HepG2 (cell line): Measurements from ENCODE around the gene RGL3. TPM values are rescaled to one million over a fixed set of nuclear protein-coding genes. Genes with fewer than 3 reads are reported as not detected.

Experiments
- ERF ChIP-seq: IDR thresholded peaks from 2 replicates; pipeline ENCODE4 v1.6.1; 2018; ENCODE audit warnings: missing biosample characterization, missing genetic modification reagents
- ETV6 ChIP-seq: sonication (generic); formaldehyde crosslinking; conservative IDR thresholded peaks from 2 replicates; pipeline ENCODE4 v1.4.0; 2020; ENCODE audit warnings: missing genetic modification reagents
- GFI1 ChIP-seq: sonication (generic); formaldehyde crosslinking; IDR thresholded peaks from 2 replicates; pipeline ENCODE4 v1.5.0; 2020; ENCODE audit warnings: missing genetic modification reagents, mild to moderate bottlenecking, borderline replicate concordance
- HOXA3 ChIP-seq: sonication (generic); formaldehyde crosslinking; IDR thresholded peaks from 2 replicates; pipeline ENCODE4 v1.5.0; 2020; ENCODE audit warnings: missing genetic modification reagents
- HOXA5 ChIP-seq: sonication (generic); formaldehyde crosslinking; IDR thresholded peaks from 2 replicates; pipeline ENCODE4 v1.4.0; 2020; ENCODE audit warnings: missing genetic modification reagents
- KDM1A ChIP-seq: IDR thresholded peaks from 2 replicates; pipeline ENCODE4 v1.6.1; 2016; ENCODE audit warnings: missing compliant biosample characterization
- LBX2 ChIP-seq: sonication (generic); formaldehyde crosslinking; IDR thresholded peaks from 2 replicates; pipeline ENCODE4 v1.5.0; 2020; ENCODE audit warnings: missing genetic modification reagents, mild to moderate bottlenecking, borderline replicate concordance
- MXD3 ChIP-seq: IDR thresholded peaks from 2 replicates; pipeline ENCODE4 v1.6.1; 2016; ENCODE audit warnings: mild to moderate bottlenecking, missing biosample characterization, missing genetic modification reagents
- NFYB ChIP-seq: sonication (generic); formaldehyde crosslinking; IDR thresholded peaks from 2 replicates; pipeline ENCODE4 v1.4.0; 2020; ENCODE audit warnings: missing genetic modification reagents
- PITX1 ChIP-seq: sonication (generic); formaldehyde crosslinking; IDR thresholded peaks from 2 replicates; pipeline ENCODE4 v1.5.1; 2020; ENCODE audit warnings: mild to moderate bottlenecking, missing genetic modification reagents
- POLR2A ChIP-seq, 2 experiments: IDR thresholded peaks; 2 replicates each; pipeline ENCODE4 v1.6.1; 2011; ENCODE audit warnings: low read depth in 2 of 2, low read length in 2 of 2, mild to moderate bottlenecking in 1 of 2, moderate library complexity in 1 of 2; ENCODE audit not compliant: insufficient read depth in 1 of 2
- TBX3 ChIP-seq: fragments of 450-650 bp; IDR thresholded peaks from 2 replicates; pipeline ENCODE4 v1.6.1; 2017; ENCODE audit warnings: antibody characterized with exemption, mild to moderate bottlenecking, inconsistent platforms, borderline replicate concordance
- TEAD3 ChIP-seq: optimal IDR thresholded peaks from 2 replicates; pipeline ENCODE3; 2016; ENCODE audit warnings: borderline replicate concordance
- ZNF407 ChIP-seq: sonication (generic); formaldehyde crosslinking; IDR thresholded peaks from one replicate; pipeline ENCODE4 v1.5.1; 2020; ENCODE audit warnings: mild to moderate bottlenecking, missing genetic modification reagents; ENCODE audit errors: not compliant biosample characterization
- ZNF724P ChIP-seq: sonication (generic); formaldehyde crosslinking; IDR thresholded peaks from 2 replicates; pipeline ENCODE4 v1.8.0; 2022; ENCODE audit warnings: missing genetic modification reagents, borderline replicate concordance
- ZSCAN21 ChIP-seq: sonication (generic); formaldehyde crosslinking; IDR thresholded peaks from 2 replicates; pipeline ENCODE4 v1.8.0; 2022; ENCODE audit warnings: mild to moderate bottlenecking, missing genetic modification reagents, moderate library complexity, borderline replicate concordance
- polyA plus RNA-seq, 8 experiments: library from polyadenylated mRNA; depleted of rRNA in 3 of 8; stranded (reverse) in 7 of 8; unstranded in 1 of 8; fragments of >200 nt; fragmentation: Illumina TruSeq in 4 of 8; extraction: Trizol in 4 of 8; gene quantifications; 2 replicates each; pipeline versions ENCODE4 v1.2.1 to v1.2.3, GENCODE V29; 2011 to 2016; ENCODE audit warnings: low read depth in 4 of 8, missing spikeins in 1 of 8, mixed read lengths in 1 of 8; ENCODE audit not compliant: insufficient read depth in 1 of 8
- total RNA-seq, 5 experiments: library from RNA; depleted of rRNA; stranded (reverse); fragments of >200 nt; fragmentation: Illumina TruSeq; extraction: Trizol; gene quantifications; 2 replicates each; pipeline ENCODE4 v1.2.3, GENCODE V29; 2016; ENCODE audit warnings: low read depth in 1 of 5
- TF ChIP-seq, protein P1 (sequence below): sonication (generic); formaldehyde crosslinking; conservative IDR thresholded peaks from 2 replicates; pipeline ENCODE4 v1.5.0; 2020; ENCODE audit warnings: missing genetic modification reagents
- TF ChIP-seq, protein P2 (sequence below): conservative IDR thresholded peaks from 2 replicates; pipeline ENCODE4 v1.6.1; 2018; ENCODE audit warnings: missing genetic modification reagents

RGL3 gene
- total and polyA plus RNA-seq, 2 of the 13 experiments (the other 11 are each of a cell fraction or from before 2014, with no cell fraction given), result 4.2 to 7.6 TPM

- TF ChIP-seq HOXA5 (CRISPR knock-in tag), result 0 out of 2 replicates have a peak, but pooled peaks have one; percentile 53
- peak; percentile 78 for TF ChIP-seq ZNF407 (CRISPR knock-in tag)
- peak; percentile 58 for TF ChIP-seq TEAD3 (CRISPR knock-in tag)
- TF ChIP-seq, protein P1, sequence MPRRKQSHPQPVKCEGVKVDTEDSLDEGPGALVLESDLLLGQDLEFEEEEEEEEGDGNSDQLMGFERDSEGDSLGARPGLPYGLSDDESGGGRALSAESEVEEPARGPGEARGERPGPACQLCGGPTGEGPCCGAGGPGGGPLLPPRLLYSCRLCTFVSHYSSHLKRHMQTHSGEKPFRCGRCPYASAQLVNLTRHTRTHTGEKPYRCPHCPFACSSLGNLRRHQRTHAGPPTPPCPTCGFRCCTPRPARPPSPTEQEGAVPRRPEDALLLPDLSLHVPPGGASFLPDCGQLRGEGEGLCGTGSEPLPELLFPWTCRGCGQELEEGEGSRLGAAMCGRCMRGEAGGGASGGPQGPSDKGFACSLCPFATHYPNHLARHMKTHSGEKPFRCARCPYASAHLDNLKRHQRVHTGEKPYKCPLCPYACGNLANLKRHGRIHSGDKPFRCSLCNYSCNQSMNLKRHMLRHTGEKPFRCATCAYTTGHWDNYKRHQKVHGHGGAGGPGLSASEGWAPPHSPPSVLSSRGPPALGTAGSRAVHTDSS (CRISPR knock-in tag), result no peak
- TF ChIP-seq, protein P2, sequence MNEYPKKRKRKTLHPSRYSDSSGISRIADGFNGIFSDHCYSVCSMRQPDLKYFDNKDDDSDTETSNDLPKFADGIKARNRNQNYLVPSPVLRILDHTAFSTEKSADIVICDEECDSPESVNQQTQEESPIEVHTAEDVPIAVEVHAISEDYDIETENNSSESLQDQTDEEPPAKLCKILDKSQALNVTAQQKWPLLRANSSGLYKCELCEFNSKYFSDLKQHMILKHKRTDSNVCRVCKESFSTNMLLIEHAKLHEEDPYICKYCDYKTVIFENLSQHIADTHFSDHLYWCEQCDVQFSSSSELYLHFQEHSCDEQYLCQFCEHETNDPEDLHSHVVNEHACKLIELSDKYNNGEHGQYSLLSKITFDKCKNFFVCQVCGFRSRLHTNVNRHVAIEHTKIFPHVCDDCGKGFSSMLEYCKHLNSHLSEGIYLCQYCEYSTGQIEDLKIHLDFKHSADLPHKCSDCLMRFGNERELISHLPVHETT (CRISPR knock-in tag), result peak; percentile 52; the same call in 1 of the 2 replicates
- TF ChIP-seq HOXA3 (CRISPR knock-in tag), result peak; percentile 63
- peak; percentile 85 for TF ChIP-seq NFYB
- TF ChIP-seq PITX1, result no peak
- TF ChIP-seq ETV6 (CRISPR knock-in tag), result 0 out of 2 replicates have a peak, but pooled peaks have one; percentile 62
- TF ChIP-seq LBX2 (CRISPR knock-in tag), result peak; percentile 84; the same call in 1 of the 2 replicates
- TF ChIP-seq ERF (CRISPR knock-in tag), result peak; percentile 63; the same call in 1 of the 2 replicates
- TF ChIP-seq POLR2A (IDR thresholded peaks at IDR 0.05; ENCODE audit: insufficient read depth in 1 of 2, low read depth in 2 of 2, low read length in 2 of 2), result peak; percentile 66 to 87; a peak in 3 of 4 replicates
- no peak for TF ChIP-seq KDM1A (CRISPR knock-in tag)
- peak; percentile 10; the same call in 1 of the 2 replicates for TF ChIP-seq GFI1
- TF ChIP-seq ZNF724P (CRISPR knock-in tag), result 0 out of 2 replicates have a peak, but pooled peaks have one; percentile 54
- TF ChIP-seq TBX3, result peak; percentile 68; the same call in 1 of the 2 replicates
- peak; percentile 34; the same call in 1 of the 2 replicates for TF ChIP-seq ZSCAN21 (CRISPR knock-in tag)
- TF ChIP-seq MXD3 (CRISPR knock-in tag), result peak; percentile 81; the same call in 1 of the 2 replicates
Measured at GRCh38 chr19:11374433-11375142, 44.5 kb downstream of the RGL3 start, which contains the start of gene SWSAP1 (continued).
